T-helper 2 cell treated with Interferon-gamma antibody and Interleukin-4, amounts not matched to agents 5 μg/mL and 100 μg/mL, for 36 hours (primary cell): Measurements from ENCODE around the gene S100A9.
"Not testable (repeated sequence)": the region's sequence is repeated elsewhere in the genome, so short reads cannot be mapped to it uniquely, and the experiment has no call there.

Source experiments
- DNase-seq: peaks from one replicate; pipeline ENCODE4 v3.0.0; 2021; ENCODE audit warnings: low spot score
- H3K27ac Mint-ChIP-seq: one replicate; pipeline ENCODE4 v1.8.0; 2021; ENCODE audit warnings: mild to moderate bottlenecking, mixed read lengths
- H3K27me3 Mint-ChIP-seq: one replicate; pipeline ENCODE4 v1.8.0; 2021; ENCODE audit warnings: low read depth, mixed read lengths
- H3K36me3 Mint-ChIP-seq: one replicate; pipeline ENCODE4 v1.8.0; 2021; ENCODE audit warnings: low read depth, mixed read lengths
- H3K4me1 Mint-ChIP-seq: one replicate; pipeline ENCODE4 v1.8.0; 2021; ENCODE audit warnings: low read depth, mixed read lengths
- H3K4me3 Mint-ChIP-seq: one replicate; pipeline ENCODE4 v1.8.0; 2022; ENCODE audit warnings: mild to moderate bottlenecking, moderate library complexity, mixed read lengths
- H3K9me3 Mint-ChIP-seq: one replicate; pipeline ENCODE4 v1.8.0; 2021; ENCODE audit warnings: mixed read lengths

The S100A9 gene

GRCh38 chr1:153407274-153407673 is 49.6 kb downstream of the S100A9 start:
- H3K27me3 Mint-ChIP-seq = peaks cover 17% of the 10 kb centered on the region
- DNase-seq, H3K27ac Mint-ChIP-seq, H3K36me3 Mint-ChIP-seq, H3K4me3 Mint-ChIP-seq, H3K9me3 Mint-ChIP-seq, H3K4me1 Mint-ChIP-seq: not testable (repeated sequence)
